Gastrocnemius medialis (tissue), 4 donors: ENCODE results near the gene RTTN. TPM values are rescaled to one million over a fixed set of nuclear protein-coding genes. Genes with fewer than 3 reads are reported as not detected.

Source experiments
- ATAC-seq, 2 donors: fragments of 150-250 bp; one replicate each; pipeline ENCODE4 v1.9.1; 2016
- DNase-seq, 2 donors: peaks; one replicate each; pipeline ENCODE4 v3.0.0-alpha.2; 2019
- H3K27ac ChIP-seq, 4 donors: fragments of 200-600 bp; sonication (generic); 1 replicate in 1 of 4; 2 replicates in 3 of 4; pipeline ENCODE4 v1.5.1; 2016 to 2018; ENCODE audit warnings: mild to moderate bottlenecking in 2 of 4, moderate library complexity in 1 of 4
- H3K27me3 ChIP-seq, 3 donors: fragments of 200-600 bp; sonication (generic) in 2 of 3; 1 replicate in 1 of 3; 2 replicates in 2 of 3; pipeline versions ENCODE4 v1.5.1 to v1.6.0; 2016 to 2019; ENCODE audit warnings: mild to moderate bottlenecking in 1 of 3, moderate library complexity in 1 of 3
- H3K36me3 ChIP-seq, 2 donors: fragments of 200-600 bp; sonication (generic) in 1 of 2; one replicate each; pipeline ENCODE4 v1.5.1; 2017 to 2018
- H3K4me1 ChIP-seq, 2 donors: fragments of 200-600 bp; sonication (generic) in 1 of 2; one replicate each; pipeline ENCODE4 v1.5.1; 2016 to 2017; ENCODE audit warnings: mild to moderate bottlenecking in 2 of 2
- H3K4me3 ChIP-seq, 4 donors: fragments of 200-600 bp; sonication (generic) in 3 of 4; 1 replicate in 1 of 4; 2 replicates in 3 of 4; pipeline ENCODE4 v1.5.1; 2016 to 2019; ENCODE audit warnings: mild to moderate bottlenecking in 2 of 4
- H3K9me3 ChIP-seq, 3 donors: fragments of 200-600 bp; sonication (generic) in 2 of 3; 1 replicate in 1 of 3; 2 replicates in 2 of 3; pipeline ENCODE4 v1.5.1; 2016 to 2019
- CTCF ChIP-seq, 5 experiments: fragments of 450-650 bp in 3 of 5; fragments of 200-600 bp in 2 of 5; sonication (generic) in 2 of 5; IDR thresholded peaks in 4 of 5; conservative IDR thresholded peaks in 1 of 5; 1 replicate in 4 of 5; 2 replicates in 1 of 5; pipeline ENCODE4 v1.5.1; 2016 to 2019; ENCODE audit warnings: antibody characterized with exemption in 5 of 5, mild to moderate bottlenecking in 3 of 5, moderate library complexity in 3 of 5
- POLR2A ChIP-seq, 2 donors: fragments of 450-650 bp; IDR thresholded peaks; one replicate each; pipeline ENCODE4 v1.6.1; 2017; ENCODE audit warnings: antibody characterized with exemption in 2 of 2, mild to moderate bottlenecking in 2 of 2, moderate library complexity in 2 of 2
- in situ Hi-C, 4 donors: fragments of 200-750 bp; cut with MboI; loops; one replicate each; pipeline versions ENCODE4 v1.15.0 to v1.8.0; 2017; ENCODE audit warnings: low sequenced_read_pairs in 4 of 4
- intact Hi-C: fragments of 100-400 bp; cut with DNase I; formaldehyde crosslinking; loops from one replicate; pipeline ENCODE4 v1.15.1; 2023; ENCODE audit warnings: low total_unique reads
- total RNA-seq, 4 donors: library from RNA; depleted of rRNA; stranded (reverse); fragments of >200 nt; gene quantifications; one replicate each; pipeline versions ENCODE4 v1.1.0 to v1.2.3, GENCODE V29; 2016

RTTN gene
- total RNA-seq, 4 donors from 2014 or later = 3.2 to 9.7 (median 4.9) TPM

DNA sequence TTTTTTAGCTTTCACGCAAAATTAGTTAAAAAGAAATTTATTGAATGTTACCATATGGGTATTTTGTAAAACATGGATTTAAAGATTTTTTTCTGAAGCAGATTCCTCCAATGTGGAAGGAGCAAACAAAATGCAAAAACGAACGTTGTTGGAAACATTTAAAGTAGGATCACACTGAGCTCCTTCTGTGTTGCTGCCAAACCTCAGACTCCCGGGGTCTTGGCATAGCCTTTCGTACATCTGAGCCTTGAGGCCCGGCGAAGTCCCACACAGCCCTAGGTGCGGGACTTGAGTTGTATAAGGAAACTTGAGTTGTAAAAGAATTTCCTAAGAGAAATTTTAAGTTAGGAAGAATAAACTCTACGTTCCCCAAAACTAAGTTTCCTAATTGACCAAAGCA lies 205.8 kb downstream of the RTTN start:
- H3K4me3 ChIP-seq = no peak overlapping the region
- in situ Hi-C loops (no loop called here), intact Hi-C loops (no loop called here)
- no peak for TF ChIP-seq CTCF (IDR thresholded peaks at IDR 0.05 in 4 of 5, conservative IDR thresholded peaks at IDR 0.05 in 1 of 5)
- TF ChIP-seq POLR2A (IDR thresholded peaks at IDR 0.05) = no peak
- H3K4me1 ChIP-seq = no peaks in the 10 kb centered on the region
- no peaks in the 10 kb centered on the region for H3K27me3 ChIP-seq
- no peaks in the 10 kb centered on the region for H3K9me3 ChIP-seq
- peaks cover 0 to 17% of the 10 kb centered on the region in 2 donors for H3K36me3 ChIP-seq
- ATAC-seq = no peak
- DNase-seq = no peak
- H3K27ac ChIP-seq = no peak overlapping the region

- H3K27ac ChIP-seq = no peak overlapping the region
- H3K9me3 ChIP-seq = no peaks in the 10 kb centered on the region
- intact Hi-C loops (no loop called here), in situ Hi-C loops (no loop called here)
- no peaks in the 10 kb centered on the region for H3K4me1 ChIP-seq
- H3K4me3 ChIP-seq = no peak overlapping the region
- H3K36me3 ChIP-seq = peaks cover 0 to 17% of the 10 kb centered on the region in 2 donors
- no peak for DNase-seq
- TF ChIP-seq POLR2A (IDR thresholded peaks at IDR 0.05) (no peak), CTCF (IDR thresholded peaks at IDR 0.05 in 4 of 5, conservative IDR thresholded peaks at IDR 0.05 in 1 of 5) (no peak)
- H3K27me3 ChIP-seq = no peaks in the 10 kb centered on the region
- no peak for ATAC-seq
Observed at GRCh38 chr18:69998523-69998987, 206.9 kb downstream of the RTTN start.

DNA sequence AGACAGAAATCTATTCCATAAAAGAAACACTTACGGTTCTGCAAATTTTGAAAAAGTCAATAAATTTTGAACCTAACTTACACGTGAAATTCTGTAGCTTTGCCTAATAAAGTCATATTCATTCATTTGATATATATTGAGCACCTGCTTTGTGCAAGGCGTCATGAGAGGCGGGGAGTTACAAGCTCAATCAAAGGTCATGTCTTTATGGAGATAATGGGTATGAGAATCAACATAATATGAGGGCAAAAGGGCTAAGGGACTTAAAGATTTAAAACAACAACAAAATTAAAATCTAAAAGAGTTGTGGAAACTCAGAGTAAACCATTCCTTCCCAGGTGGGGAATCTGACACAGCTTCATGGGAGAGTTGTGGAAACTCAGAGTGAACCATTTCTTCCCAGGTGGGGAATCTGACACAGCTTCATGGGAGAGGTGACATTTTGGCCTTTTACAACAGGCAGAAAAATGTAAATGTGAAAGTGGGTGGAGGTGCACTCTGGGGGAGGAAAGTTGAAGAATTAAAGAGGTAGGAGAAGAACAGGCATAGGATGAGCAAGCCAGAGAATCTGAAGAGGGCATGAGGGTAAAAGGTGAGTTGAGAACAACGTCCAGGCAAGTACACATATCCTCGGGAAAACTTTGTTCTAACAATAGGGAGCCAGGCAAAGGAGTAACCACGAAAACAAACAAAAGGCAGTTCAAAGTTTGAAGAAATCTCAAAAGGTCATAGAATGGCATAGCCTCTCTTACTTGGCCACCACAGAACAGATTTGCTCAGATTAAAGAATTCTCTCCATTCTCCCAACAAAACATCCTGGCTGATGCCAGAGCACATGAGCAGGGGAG lies 208.3 kb downstream of the RTTN start:
- no peak overlapping the region for H3K27ac ChIP-seq
- no peaks in the 10 kb centered on the region for H3K9me3 ChIP-seq
- no peak overlapping the region for H3K4me3 ChIP-seq
- H3K4me1 ChIP-seq = no peaks in the 10 kb centered on the region
- TF ChIP-seq POLR2A (IDR thresholded peaks at IDR 0.05) (no peak), CTCF (IDR thresholded peaks at IDR 0.05 in 4 of 5, conservative IDR thresholded peaks at IDR 0.05 in 1 of 5) (no peak)
- ATAC-seq (no peak), DNase-seq (no peak)
- peaks cover 0 to 14% of the 10 kb centered on the region in 2 donors for H3K36me3 ChIP-seq
- no peaks in the 10 kb centered on the region for H3K27me3 ChIP-seq
- intact Hi-C loops = no loop called here
- in situ Hi-C loops = no loop called here

DNA sequence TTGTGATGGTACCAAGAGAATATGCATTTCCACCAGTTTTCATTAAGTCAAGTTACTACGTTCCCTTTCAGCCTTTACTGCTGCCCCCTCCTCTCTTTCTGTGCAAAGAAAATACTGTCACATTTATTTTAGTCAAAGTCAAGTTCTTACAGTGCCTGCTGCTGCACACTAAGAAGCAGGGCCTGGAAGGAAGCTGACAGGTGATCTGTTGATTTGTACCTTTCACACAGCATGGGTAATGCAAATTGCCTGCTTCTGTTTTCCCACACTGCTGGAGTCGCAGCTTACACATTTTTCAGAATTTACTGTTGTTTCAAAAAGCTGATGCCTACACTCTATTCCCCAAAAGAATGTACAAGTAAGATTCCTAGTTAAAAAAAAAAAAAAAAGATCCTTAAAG lies 209.1 kb downstream of the RTTN start:
- TF ChIP-seq POLR2A (IDR thresholded peaks at IDR 0.05) (no peak), CTCF (IDR thresholded peaks at IDR 0.05 in 4 of 5, conservative IDR thresholded peaks at IDR 0.05 in 1 of 5) (no peak)
- no peak overlapping the region for H3K4me3 ChIP-seq
- DNase-seq (no peak), ATAC-seq (no peak)
- peaks cover 0 to 7% of the 10 kb centered on the region in 2 donors for H3K36me3 ChIP-seq
- in situ Hi-C loops = no loop called here
- intact Hi-C loops = no loop called here
- H3K9me3 ChIP-seq = no peaks in the 10 kb centered on the region
- no peaks in the 10 kb centered on the region for H3K4me1 ChIP-seq
- H3K27me3 ChIP-seq = no peaks in the 10 kb centered on the region
- no peak overlapping the region for H3K27ac ChIP-seq
